H9 (cell line): ENCODE measurements around the gene RET. TPM values are rescaled to one million over a fixed set of nuclear protein-coding genes. Genes with fewer than 3 reads are reported as not detected.

Experiments used
- DNase-seq: peaks from one replicate; pipeline ENCODE4 v3.0.0-alpha.2; 2017
- H2AFZ ChIP-seq: one replicate; pipeline ENCODE4 v1.6.1; 2013; ENCODE audit warnings: mild to moderate bottlenecking, low read length, control low read depth, moderate library complexity
- H2AK5ac ChIP-seq: 2 replicates; pipeline ENCODE4 v1.6.1; 2013; ENCODE audit warnings: low read length, control low read depth, mixed read lengths; ENCODE audit not compliant: insufficient read length
- H2BK120ac ChIP-seq: one replicate; pipeline ENCODE4 v1.6.1; 2013; ENCODE audit warnings: low read depth, mild to moderate bottlenecking, low read length, control low read depth, inconsistent platforms; ENCODE audit not compliant: poor library complexity, severe bottlenecking
- H2BK12ac ChIP-seq: 2 replicates; pipeline ENCODE4 v1.6.1; 2013; ENCODE audit warnings: low read length, control low read depth, mixed read lengths, low read depth; ENCODE audit not compliant: insufficient read length
- H2BK15ac ChIP-seq: 2 replicates; pipeline ENCODE4 v1.6.1; 2013; ENCODE audit warnings: low read depth, low read length, control low read depth
- H2BK20ac ChIP-seq: one replicate; pipeline ENCODE4 v1.6.1; 2013; ENCODE audit warnings: low read depth, mild to moderate bottlenecking, low read length, control low read depth, inconsistent platforms; ENCODE audit not compliant: poor library complexity, severe bottlenecking
- H2BK5ac ChIP-seq: 2 replicates; pipeline ENCODE4 v1.6.1; 2013; ENCODE audit warnings: low read length, control low read depth, mixed read lengths; ENCODE audit not compliant: insufficient read length
- H3K14ac ChIP-seq: 2 replicates; pipeline ENCODE4 v1.6.1; 2013; ENCODE audit warnings: low read length, control low read depth; ENCODE audit not compliant: insufficient read depth
- H3K18ac ChIP-seq: 2 replicates; pipeline ENCODE4 v1.6.1; 2013; ENCODE audit warnings: low read depth, mild to moderate bottlenecking, mixed read lengths, low read length, control low read depth; ENCODE audit not compliant: insufficient read length
- H3K23ac ChIP-seq: 2 replicates; pipeline ENCODE4 v1.6.1; 2013; ENCODE audit warnings: low read length, control low read depth, mixed read lengths, low read depth; ENCODE audit not compliant: insufficient read length
- H3K23me2 ChIP-seq: 2 replicates; pipeline ENCODE4 v1.6.1; 2013; ENCODE audit warnings: low read depth, mild to moderate bottlenecking, mixed read lengths, low read length, control low read depth; ENCODE audit not compliant: insufficient read length, poor library complexity, severe bottlenecking
- H3K27ac ChIP-seq: 2 replicates; pipeline ENCODE4 v1.5.1; 2013; ENCODE audit warnings: low read length, control low read depth, mixed read lengths, low read depth; ENCODE audit not compliant: insufficient read length
- H3K27me3 ChIP-seq: 2 replicates; pipeline ENCODE4 v1.6.1; 2013; ENCODE audit warnings: low read length, control low read depth, inconsistent platforms; ENCODE audit not compliant: insufficient read depth
- H3K4ac ChIP-seq: 2 replicates; pipeline ENCODE4 v1.6.1; 2013; ENCODE audit warnings: low read depth, mild to moderate bottlenecking, control low read depth, inconsistent platforms, low read length, moderate library complexity
- H3K4me1 ChIP-seq: 2 replicates; pipeline ENCODE4 v1.6.1; 2013; ENCODE audit warnings: low read length, control low read depth, inconsistent platforms; ENCODE audit not compliant: insufficient read depth
- H3K4me2 ChIP-seq: 2 replicates; pipeline ENCODE4 v1.6.1; 2013; ENCODE audit warnings: low read length, control low read depth, mixed read lengths; ENCODE audit not compliant: insufficient read length, insufficient read depth
- H3K56ac ChIP-seq: 2 replicates; pipeline ENCODE4 v1.6.1; 2013; ENCODE audit warnings: low read depth, mild to moderate bottlenecking, mixed read lengths, low read length, control low read depth; ENCODE audit not compliant: insufficient read length
- H3K79me1 ChIP-seq: 2 replicates; pipeline ENCODE4 v1.6.1; 2013; ENCODE audit warnings: low read depth, mild to moderate bottlenecking, moderate library complexity, low read length, control low read depth, inconsistent platforms; ENCODE audit not compliant: insufficient read depth, poor library complexity, severe bottlenecking
- H3K79me2 ChIP-seq: 2 replicates; pipeline ENCODE4 v1.6.1; 2013; ENCODE audit warnings: low read length, control low read depth, inconsistent platforms; ENCODE audit not compliant: insufficient read depth
- H3K9ac ChIP-seq: 2 replicates; pipeline ENCODE4 v1.6.1; 2013; ENCODE audit warnings: low read length, control low read depth, mixed read lengths; ENCODE audit not compliant: insufficient read length; ENCODE audit errors: extremely low read depth
- H3K9me3 ChIP-seq: one replicate; pipeline ENCODE4 v1.6.1; 2013; ENCODE audit warnings: low read depth, low read length, inconsistent platforms; ENCODE audit not compliant: control insufficient read depth
- H3T11ph ChIP-seq: one replicate; pipeline ENCODE4 v1.6.1; 2013; ENCODE audit warnings: mild to moderate bottlenecking, low read length, control low read depth, inconsistent platforms
- H4K20me1 ChIP-seq: one replicate; pipeline ENCODE4 v1.6.1; 2013; ENCODE audit not compliant: control insufficient read depth, insufficient read length, insufficient read depth
- H4K5ac ChIP-seq: 2 replicates; pipeline ENCODE4 v1.6.1; 2013; ENCODE audit warnings: low read depth, mild to moderate bottlenecking, mixed read lengths, low read length, control low read depth; ENCODE audit not compliant: insufficient read length
- H4K8ac ChIP-seq: replicated peaks from 2 replicates; pipeline ENCODE4 v1.6.1; 2013; ENCODE audit warnings: low read length, control low read depth, mixed read lengths, low read depth; ENCODE audit not compliant: insufficient read length
- H4K91ac ChIP-seq: 2 replicates; pipeline ENCODE4 v1.6.1; 2013; ENCODE audit warnings: low read depth, mild to moderate bottlenecking, moderate library complexity, mixed read lengths, low read length, control low read depth; ENCODE audit not compliant: insufficient read length
- H3K27ac Mint-ChIP-seq, 3 experiments: 2 replicates in 2 of 3; 3 replicates in 1 of 3; pipeline ENCODE4 v1.8.0; 2020 to 2021; ENCODE audit warnings: mixed read lengths in 3 of 3, mild to moderate bottlenecking in 1 of 3, moderate library complexity in 1 of 3
- H3K27me3 Mint-ChIP-seq: 2 replicates; pipeline ENCODE4 v1.8.0; 2021; ENCODE audit warnings: low read depth, mild to moderate bottlenecking, moderate library complexity, mixed read lengths
- H3K36me3 Mint-ChIP-seq, 3 experiments: 2 replicates in 2 of 3; 3 replicates in 1 of 3; pipeline ENCODE4 v1.8.0; 2020 to 2021; ENCODE audit warnings: low read depth in 3 of 3, mixed read lengths in 3 of 3; ENCODE audit not compliant: insufficient read depth in 1 of 3
- H3K4me1 Mint-ChIP-seq, 2 experiments: 2 replicates each; pipeline ENCODE4 v1.8.0; 2020; ENCODE audit warnings: mixed read lengths in 2 of 2
- H3K4me3 Mint-ChIP-seq, 2 experiments: 2 replicates in 1 of 2; 3 replicates in 1 of 2; pipeline ENCODE4 v1.8.0; 2020 to 2021; ENCODE audit warnings: mild to moderate bottlenecking in 2 of 2, mixed read lengths in 2 of 2, moderate library complexity in 1 of 2
- H3K9me3 Mint-ChIP-seq, 2 experiments: 2 replicates in 1 of 2; 3 replicates in 1 of 2; pipeline ENCODE4 v1.8.0; 2020; ENCODE audit warnings: mild to moderate bottlenecking in 2 of 2, mixed read lengths in 2 of 2, moderate library complexity in 1 of 2
- WGBS: extraction: QIAGEN DNeasy Blood & Tissue Kit; methylation state at CpG from one replicate; pipeline ENCODE4 v1.1.7; 2013; ENCODE audit warnings: missing lambda C conversion rate, low lambda C conversion rate, mixed read lengths; ENCODE audit not compliant: insufficient read length; ENCODE audit errors: extremely low coverage; 5-methylcytosine and 5-hydroxymethylcytosine counted together
- total RNA-seq: library from RNA; stranded (reverse); gene quantifications from 2 replicates; pipeline ENCODE4 v1.2.1, GENCODE V29; 2021
- TF ChIP-seq, protein P1 (sequence below): fragments of 200-600 bp; sonication (generic); conservative IDR thresholded peaks from 3 replicates; pipeline ENCODE4 v1.8.0; 2021; ENCODE audit warnings: antibody characterized with exemption, mild to moderate bottlenecking

Gene RET
- total RNA-seq, 1 experiment from 2014 or later = 12.2 TPM

DNA sequence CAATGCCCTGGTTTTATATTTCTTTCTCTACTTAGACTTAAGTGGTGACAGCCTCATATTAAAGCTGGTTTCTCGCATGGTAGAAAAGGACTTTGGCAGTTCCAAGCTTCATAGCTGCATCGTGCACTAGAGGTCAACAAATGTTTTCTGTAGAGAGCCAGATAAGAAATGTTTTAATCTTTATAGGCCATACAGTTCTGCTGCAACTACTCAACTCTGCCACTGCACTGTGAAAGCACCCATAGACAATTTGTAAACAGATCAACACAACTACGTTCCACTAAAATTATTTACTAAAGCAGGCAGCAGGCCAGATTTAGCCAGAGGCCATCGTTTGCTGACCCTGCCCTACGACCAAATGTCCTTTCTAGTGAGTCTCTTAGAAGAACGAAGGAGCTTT is 98.1 kb downstream of the RET start:
- H3K27me3 ChIP-seq = no peaks in the 10 kb centered on the region
- H3K4me2 ChIP-seq = no peak overlapping the region
- no peak overlapping the region for H3K18ac ChIP-seq
- H2AFZ ChIP-seq = no peak overlapping the region
- no peaks in the 10 kb centered on the region for H3K79me1 ChIP-seq
- no peak overlapping the region for H2BK12ac ChIP-seq
- H3K9me3 ChIP-seq = no peaks in the 10 kb centered on the region
- H3K27me3 Mint-ChIP-seq = no peaks in the 10 kb centered on the region
- peaks cover 6 to 7% of the 10 kb centered on the region in 2 experiments; a peak in 2 of 4 replicates for H3K4me1 Mint-ChIP-seq
- peaks cover 4 to 19% (median 16%) of the 10 kb centered on the region in 3 experiments; a peak in 6 of 7 replicates for H3K36me3 Mint-ChIP-seq
- H3K9ac ChIP-seq = no peak overlapping the region
- no peak for DNase-seq
- H4K8ac ChIP-seq = no peak overlapping the region
- H3K27ac Mint-ChIP-seq = no peak overlapping the region
- H3K4me1 ChIP-seq = no peaks in the 10 kb centered on the region
- no peak overlapping the region for H2AK5ac ChIP-seq
- H3K79me2 ChIP-seq = no peaks in the 10 kb centered on the region
- TF ChIP-seq, protein P1, sequence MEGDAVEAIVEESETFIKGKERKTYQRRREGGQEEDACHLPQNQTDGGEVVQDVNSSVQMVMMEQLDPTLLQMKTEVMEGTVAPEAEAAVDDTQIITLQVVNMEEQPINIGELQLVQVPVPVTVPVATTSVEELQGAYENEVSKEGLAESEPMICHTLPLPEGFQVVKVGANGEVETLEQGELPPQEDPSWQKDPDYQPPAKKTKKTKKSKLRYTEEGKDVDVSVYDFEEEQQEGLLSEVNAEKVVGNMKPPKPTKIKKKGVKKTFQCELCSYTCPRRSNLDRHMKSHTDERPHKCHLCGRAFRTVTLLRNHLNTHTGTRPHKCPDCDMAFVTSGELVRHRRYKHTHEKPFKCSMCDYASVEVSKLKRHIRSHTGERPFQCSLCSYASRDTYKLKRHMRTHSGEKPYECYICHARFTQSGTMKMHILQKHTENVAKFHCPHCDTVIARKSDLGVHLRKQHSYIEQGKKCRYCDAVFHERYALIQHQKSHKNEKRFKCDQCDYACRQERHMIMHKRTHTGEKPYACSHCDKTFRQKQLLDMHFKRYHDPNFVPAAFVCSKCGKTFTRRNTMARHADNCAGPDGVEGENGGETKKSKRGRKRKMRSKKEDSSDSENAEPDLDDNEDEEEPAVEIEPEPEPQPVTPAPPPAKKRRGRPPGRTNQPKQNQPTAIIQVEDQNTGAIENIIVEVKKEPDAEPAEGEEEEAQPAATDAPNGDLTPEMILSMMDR = no peak
- H3K23ac ChIP-seq = no peak overlapping the region
- no peak overlapping the region for H3K27ac ChIP-seq
- no peak overlapping the region for H4K5ac ChIP-seq
- H3K9me3 Mint-ChIP-seq = no peaks in the 10 kb centered on the region
- no peak overlapping the region for H2BK5ac ChIP-seq
- no peaks in the 10 kb centered on the region for H4K20me1 ChIP-seq
- H3T11ph ChIP-seq = no peak overlapping the region
- no peak overlapping the region for H3K4me3 Mint-ChIP-seq
- no peak overlapping the region for H3K4ac ChIP-seq
- WGBS = no CpG with 5 or more reads among the region's 6 CpGs
- H3K56ac ChIP-seq = no peak overlapping the region
- H2BK20ac ChIP-seq = no peak overlapping the region
- no peak overlapping the region for H4K91ac ChIP-seq
- no peak overlapping the region for H3K14ac ChIP-seq
- H3K23me2 ChIP-seq = no peaks in the 10 kb centered on the region
- H2BK120ac ChIP-seq = no peak overlapping the region
- H2BK15ac ChIP-seq = no peak overlapping the region
